ENCODE data around the gene CEBPB.

Gene CEBPB

GRCh38 chr20:50214226-50215024, 23.8 kb downstream of the CEBPB start:
- no peak for DNase-seq

GRCh38 chr20:50215101-50215690, 24.6 kb downstream of the CEBPB start:
- DNase-seq, result no peak

GRCh38 chr20:50215926-50216325, 25.3 kb downstream of the CEBPB start:
- no peak for DNase-seq

GRCh38 chr20:50216543-50217206, 26.0 kb downstream of the CEBPB start:
- no peak for DNase-seq

- no peak for DNase-seq
Measured at GRCh38 chr20:50217207-50217949, 26.7 kb downstream of the CEBPB start.

GRCh38 chr20:50218987-50219435, 28.4 kb downstream of the CEBPB start:
- DNase-seq, result no peak

GRCh38 chr20:50219600-50219999, 29.0 kb downstream of the CEBPB start:
- DNase-seq, result no peak

- no peak for DNase-seq
Measured at GRCh38 chr20:50220093-50220893, 29.7 kb downstream of the CEBPB start.

GRCh38 chr20:50220894-50221365, 30.3 kb downstream of the CEBPB start:
- no peak for DNase-seq

GRCh38 chr20:50221501-50222308, 31.1 kb downstream of the CEBPB start:
- no peak for DNase-seq

GRCh38 chr20:50222309-50223038, 31.8 kb downstream of the CEBPB start:
- DNase-seq, result no peak

- no peak for DNase-seq
Measured at GRCh38 chr20:50223039-50224005, 32.7 kb downstream of the CEBPB start.

GRCh38 chr20:50224052-50224451, 33.4 kb downstream of the CEBPB start:
- no peak for DNase-seq

- no peak for DNase-seq
Measured at GRCh38 chr20:50224531-50225255, 34.1 kb downstream of the CEBPB start.

- no peak for DNase-seq
Measured at GRCh38 chr20:50226093-50226974, 35.7 kb downstream of the CEBPB start.

GRCh38 chr20:50227506-50227905, 36.9 kb downstream of the CEBPB start:
- no peak for DNase-seq

- DNase-seq, result no peak
Measured at GRCh38 chr20:50229156-50229607, 38.6 kb downstream of the CEBPB start.

Measured in DMS79 (cell line).